ENCODE data around the gene WSB2. TPM values are rescaled to one million over a fixed set of nuclear protein-coding genes. Genes with fewer than 3 reads are reported as not detected.

WSB2 gene
- polyA plus RNA-seq (155 and 165 TPM in 2 replicates), polyA minus RNA-seq (225 and 235 TPM in 2 replicates)

GRCh38 chr12:118061011-118061872 is at the start of gene WSB2:
TSS of gene WSB2 (minus strand) at chr12:118061179. CDS start at chr12:118061048, 131 bp downstream.
- Histone ChIP-seq H3K79me2 (replicated peaks; ENCODE audit: insufficient read depth, low read length) (peaks cover 34% of the 10 kb centered on the region), H3K4me2 (ENCODE audit: low read length) (peak within 1 kb of the TSS; percentile 90), H2AFZ (ENCODE audit: low read depth, low read length) (peak within 1 kb of the TSS; percentile 88), H3K9me3 (ENCODE audit: low read length) (no peaks in the 10 kb centered on the region), H3K36me3 (ENCODE audit: insufficient read depth, low read length) (no peaks in the 10 kb centered on the region), H3K27ac (ENCODE audit: low read length) (peak within 1 kb of the TSS; percentile 96), H3K9me2 (ENCODE audit: insufficient read depth, low read length) (no peaks in the 10 kb centered on the region), H4K20me1 (ENCODE audit: insufficient read depth) (no peaks in the 10 kb centered on the region), H3F3A (ENCODE audit: insufficient read depth, low read length, poor library complexity, severe bottlenecking) (no peaks in the 10 kb centered on the region), H3K9ac (ENCODE audit: low read length) (peak within 1 kb of the TSS; percentile 98), H3K4me3 (ENCODE audit: low read length) (peak within 1 kb of the TSS; percentile 90), H3K27me3 (ENCODE audit: insufficient read depth, low read depth, low read length) (no peaks in the 10 kb centered on the region)
- TF ChIP-seq EZH2 (IDR thresholded peaks at IDR 0.05; ENCODE audit: borderline replicate concordance, insufficient read depth, low read length, poor library complexity, severe bottlenecking) = no peak
- no peak for TF ChIP-seq TAF1 (IDR thresholded peaks at IDR 0.05; ENCODE audit: low read depth)
- TF ChIP-seq REST (IDR thresholded peaks at IDR 0.05; ENCODE audit: borderline replicate concordance) = peak; percentile 32
- no peak for TF ChIP-seq RAD21 (conservative IDR thresholded peaks at IDR 0.05)

- H3K27me3 ChIP-seq (ENCODE audit: insufficient read depth, low read depth, low read length) = no peaks in the 10 kb centered on the region
- no peak overlapping the region for H3K4me2 ChIP-seq (ENCODE audit: low read length)
- H3K79me2 ChIP-seq (replicated peaks; ENCODE audit: insufficient read depth, low read length) = no peaks in the 10 kb centered on the region
- no peak overlapping the region for H3K4me3 ChIP-seq (ENCODE audit: low read length)
- no peaks in the 10 kb centered on the region for H3K36me3 ChIP-seq (ENCODE audit: insufficient read depth, low read length)
- H3F3A ChIP-seq (ENCODE audit: insufficient read depth, low read length, poor library complexity, severe bottlenecking) = no peaks in the 10 kb centered on the region
- no peaks in the 10 kb centered on the region for H4K20me1 ChIP-seq (ENCODE audit: insufficient read depth)
- no peak overlapping the region for H2AFZ ChIP-seq (ENCODE audit: low read depth, low read length)
- TF ChIP-seq MXI1 (conservative IDR thresholded peaks at IDR 0.05; ENCODE audit: poor library complexity, severe bottlenecking) (no peak), SMC3 (conservative IDR thresholded peaks at IDR 0.05; ENCODE audit: poor library complexity) (no peak), REST (IDR thresholded peaks at IDR 0.05; ENCODE audit: borderline replicate concordance) (no peak), TAF1 (IDR thresholded peaks at IDR 0.05; ENCODE audit: low read depth) (no peak), POLR2AphosphoS5 (IDR thresholded peaks at IDR 0.05) (no peak), CTCF (IDR thresholded peaks at IDR 0.05; ENCODE audit: poor library complexity, severe bottlenecking) (no peak)
- H3K9me3 ChIP-seq (ENCODE audit: low read length) = no peaks in the 10 kb centered on the region
- no peak overlapping the region for H3K9ac ChIP-seq (ENCODE audit: low read length)
- no peaks in the 10 kb centered on the region for H3K9me2 ChIP-seq (ENCODE audit: insufficient read depth, low read length)
- no peak overlapping the region for H3K27ac ChIP-seq (ENCODE audit: low read length)
These were observed 48.1 kb upstream of the WSB2 start for GRCh38 chr12:118109088-118109487.
